22Rv1 (cell line): ENCODE data around the gene CNTN5.

Source experiments
- H3K27ac ChIP-seq: fragments of 450-650 bp; 2 replicates; pipeline ENCODE4 v1.5.1; 2017
- CTCF ChIP-seq: fragments of 450-650 bp; IDR thresholded peaks from 2 replicates; pipeline ENCODE4 v1.5.1; 2017; ENCODE audit warnings: mild to moderate bottlenecking
- ZFX ChIP-seq: fragments of 450-650 bp; IDR thresholded peaks from 2 replicates; pipeline ENCODE4 v1.6.1; 2017; ENCODE audit warnings: antibody characterized with exemption, borderline replicate concordance

Gene CNTN5

GRCh38 chr11:100294748-100295147, 1274.0 kb downstream of the CNTN5 start:
- TF ChIP-seq ZFX (no peak), CTCF (no peak)
- no peak overlapping the region for H3K27ac ChIP-seq

- no peak for TF ChIP-seq CTCF
- no peak for TF ChIP-seq ZFX
- no peak overlapping the region for H3K27ac ChIP-seq
Observed at GRCh38 chr11:100296051-100296679, 1275.4 kb downstream of the CNTN5 start.

GRCh38 chr11:100297516-100297915, 1276.8 kb downstream of the CNTN5 start:
- H3K27ac ChIP-seq = no peak overlapping the region
- TF ChIP-seq CTCF (no peak), ZFX (no peak)

GRCh38 chr11:100302824-100303223, 1282.1 kb downstream of the CNTN5 start:
- H3K27ac ChIP-seq = no peak overlapping the region
- no peak for TF ChIP-seq CTCF
- TF ChIP-seq ZFX = no peak

GRCh38 chr11:100303897-100304296, 1283.1 kb downstream of the CNTN5 start:
- no peak overlapping the region for H3K27ac ChIP-seq
- no peak for TF ChIP-seq ZFX
- no peak for TF ChIP-seq CTCF

- no peak overlapping the region for H3K27ac ChIP-seq
- TF ChIP-seq ZFX (no peak), CTCF (no peak)
Observed at GRCh38 chr11:100308202-100308601, 1287.5 kb downstream of the CNTN5 start.

GRCh38 chr11:100315946-100316345, 1295.2 kb downstream of the CNTN5 start:
- TF ChIP-seq CTCF (no peak), ZFX (no peak)
- H3K27ac ChIP-seq = no peak overlapping the region
